GM23338 (cell line): ENCODE data around the gene PACS2. TPM values are rescaled to one million over a fixed set of nuclear protein-coding genes. Genes with fewer than 3 reads are reported as not detected.
A peak's percentile ranks its signal among the peaks of the same experiment; 100 is the strongest.
"Not testable (repeated sequence)": the region's sequence is repeated elsewhere in the genome, so short reads cannot be mapped to it uniquely, and the experiment has no call there.

Source experiments
- ATAC-seq: fragments of 200-7000 bp; cut with Tn5 transposase; 3 replicates; pipeline ENCODE4 v1.9.1; 2020
- DNase-seq: peaks from one replicate; pipeline ENCODE4 v3.0.0-alpha.2; 2015; ENCODE audit warnings: low spot score
- H2AFZ ChIP-seq: fragments of 200-600 bp; sonication (generic); 2 replicates; pipeline ENCODE4 v1.8.0; 2016; ENCODE audit warnings: antibody characterized with exemption, mild to moderate bottlenecking, moderate library complexity
- H3F3A ChIP-seq: fragments of 200-600 bp; sonication (generic); replicated peaks from 2 replicates; pipeline ENCODE4 v1.8.0; 2017; ENCODE audit warnings: antibody characterized with exemption, mixed run types, low read depth
- H3K27ac ChIP-seq: fragments of 200-600 bp; sonication (generic); 2 replicates; pipeline ENCODE4 v1.6.1; 2016; ENCODE audit warnings: low read depth
- H3K27me3 ChIP-seq: fragments of 200-600 bp; sonication (generic); 2 replicates; pipeline ENCODE4 v1.8.0; 2016; ENCODE audit warnings: mild to moderate bottlenecking, mixed run types, moderate library complexity; ENCODE audit not compliant: insufficient read depth
- H3K36me3 ChIP-seq: fragments of 200-600 bp; sonication (generic); 2 replicates; pipeline ENCODE4 v1.8.0; 2016; ENCODE audit warnings: mild to moderate bottlenecking; ENCODE audit not compliant: insufficient read depth
- H3K4me1 ChIP-seq: fragments of 200-600 bp; sonication (generic); 2 replicates; pipeline ENCODE4 v1.8.0; 2016; ENCODE audit warnings: mild to moderate bottlenecking, moderate library complexity; ENCODE audit not compliant: insufficient read depth
- H3K4me2 ChIP-seq: fragments of 200-600 bp; sonication (generic); 2 replicates; pipeline ENCODE4 v1.7.1; 2017; ENCODE audit warnings: mixed run types
- H3K4me3 ChIP-seq: fragments of 200-600 bp; sonication (generic); 2 replicates; pipeline ENCODE4 v1.6.1; 2016; ENCODE audit warnings: mixed run types
- H3K79me2 ChIP-seq: fragments of 200-600 bp; sonication (generic); replicated peaks from 2 replicates; pipeline ENCODE4 v1.8.0; 2017; ENCODE audit warnings: mild to moderate bottlenecking; ENCODE audit not compliant: insufficient read depth
- H3K9me2 ChIP-seq: fragments of 200-600 bp; sonication (generic); 2 replicates; pipeline ENCODE4 v1.8.0; 2017; ENCODE audit not compliant: insufficient read depth
- H4K20me1 ChIP-seq: fragments of 200-600 bp; sonication (generic); replicated peaks from 2 replicates; pipeline ENCODE4 v1.8.0; 2017; ENCODE audit warnings: mild to moderate bottlenecking; ENCODE audit not compliant: insufficient read depth
- H3K27ac Mint-ChIP-seq: 2 replicates; pipeline ENCODE4 v1.8.0; 2020; ENCODE audit warnings: inconsistent platforms, mild to moderate bottlenecking, moderate library complexity, mixed read lengths
- H3K27me3 Mint-ChIP-seq: 3 replicates; pipeline ENCODE4 v1.8.0; 2022; ENCODE audit warnings: low read depth, mild to moderate bottlenecking, moderate library complexity, mixed read lengths, inconsistent platforms; ENCODE audit not compliant: insufficient read depth, poor library complexity
- H3K36me3 Mint-ChIP-seq: 3 replicates; pipeline ENCODE4 v1.8.0; 2021; ENCODE audit warnings: low read depth, mild to moderate bottlenecking, inconsistent platforms, moderate library complexity, mixed read lengths
- H3K4me1 Mint-ChIP-seq: 3 replicates; pipeline ENCODE4 v1.8.0; 2020; ENCODE audit warnings: mild to moderate bottlenecking, inconsistent platforms, mixed read lengths
- H3K4me3 Mint-ChIP-seq: 3 replicates; pipeline ENCODE4 v1.8.0; 2021; ENCODE audit warnings: moderate library complexity, mild to moderate bottlenecking, inconsistent platforms, mixed read lengths
- H3K9me3 Mint-ChIP-seq: 3 replicates; pipeline ENCODE4 v1.8.0; 2020; ENCODE audit warnings: moderate library complexity, mild to moderate bottlenecking, inconsistent platforms, mixed read lengths
- CREB1 ChIP-seq: fragments of 250-450 bp; sonication (Bioruptor Pico); IDR thresholded peaks from 2 replicates; pipeline ENCODE4 v1.5.0; 2020; ENCODE audit warnings: low read depth, mild to moderate bottlenecking, moderate library complexity
- CTCF ChIP-seq, 2 experiments: fragments of 200-600 bp in 1 of 2; sonication (generic) in 1 of 2; conservative IDR thresholded peaks; 2 replicates each; pipeline versions ENCODE4 v1.5.1 to v1.6.1; 2016 to 2017; ENCODE audit warnings: antibody characterized with exemption in 2 of 2, low read depth in 2 of 2, mild to moderate bottlenecking in 2 of 2, moderate library complexity in 1 of 2
- EZH2phosphoT487 ChIP-seq: fragments of 200-600 bp; sonication (generic); IDR thresholded peaks from one replicate; pipeline ENCODE4 v1.8.1; 2018; ENCODE audit warnings: antibody characterized with exemption; ENCODE audit not compliant: unreplicated experiment
- NANOG ChIP-seq: IDR thresholded peaks from 2 replicates; pipeline ENCODE4 v1.6.1; 2016; ENCODE audit warnings: antibody characterized with exemption, borderline replicate concordance
- POLR2AphosphoS5 ChIP-seq: IDR thresholded peaks from 2 replicates; pipeline ENCODE4 v1.6.1; 2016; ENCODE audit warnings: antibody characterized with exemption, low read depth
- ZNF331 ChIP-seq: fragments of 250-450 bp; sonication (Bioruptor Pico); IDR thresholded peaks from 2 replicates; pipeline ENCODE4 v1.5.0; 2020; ENCODE audit warnings: low read depth, mild to moderate bottlenecking, moderate library complexity
- polyA plus RNA-seq: library from polyadenylated mRNA; unstranded; fragments of >200 nt; fragmentation: Nextera tagmentation; extraction: Ambion mirVana; gene quantifications from 2 replicates; pipeline ENCODE4 v1.2.1, GENCODE V29; 2016
- total RNA-seq: library from RNA; depleted of rRNA; stranded (reverse); fragments of >200 nt; shearing (Covaris generic); gene quantifications from 2 replicates; pipeline ENCODE4 v1.2.3, GENCODE V29; 2014

PACS2 gene
- total and polyA plus RNA-seq, 2 experiments from 2014 or later = 22.5 to 79.0 TPM

- peaks cover 2% of the 10 kb centered on the region for H3K27me3 Mint-ChIP-seq
- DNase-seq (peak; percentile 43), ATAC-seq (peak; percentile 60)
- H3K27ac ChIP-seq = no peak overlapping the region
- H2AFZ ChIP-seq = no peak overlapping the region
- no peak overlapping the region for H3K4me3 ChIP-seq
- peaks cover 9% of the 10 kb centered on the region for H3K4me1 Mint-ChIP-seq
- no peaks in the 10 kb centered on the region for H3K9me3 Mint-ChIP-seq
- H3K27ac Mint-ChIP-seq = no peak overlapping the region
- TF ChIP-seq POLR2AphosphoS5 = no peak
- no peak for TF ChIP-seq CREB1
- no peak for TF ChIP-seq EZH2phosphoT487
- TF ChIP-seq ZNF331 = no peak
- TF ChIP-seq CTCF (conservative IDR thresholded peaks at IDR 0.05; ENCODE audit: low read depth in 2 of 2) = peak in 1 of 2 experiments; percentile 21; a peak in 1 of 4 replicates
- no peak for TF ChIP-seq NANOG
- no peaks in the 10 kb centered on the region for H3K36me3 Mint-ChIP-seq
- H3K4me1 ChIP-seq = peaks cover 3% of the 10 kb centered on the region; the same call in 1 of the 2 replicates
- no peaks in the 10 kb centered on the region for H3F3A ChIP-seq
- H3K4me2 ChIP-seq = no peak overlapping the region
- H3K79me2 ChIP-seq = peaks cover 51% of the 10 kb centered on the region
- no peak overlapping the region for H3K4me3 Mint-ChIP-seq
- H3K9me2 ChIP-seq = no peaks in the 10 kb centered on the region
- no peaks in the 10 kb centered on the region for H3K27me3 ChIP-seq
- H3K36me3 ChIP-seq = no peaks in the 10 kb centered on the region
- H4K20me1 ChIP-seq = peaks cover 7% of the 10 kb centered on the region
Observed at GRCh38 chr14:105287249-105288102, 27.1 kb upstream of the PACS2 start.

DNA sequence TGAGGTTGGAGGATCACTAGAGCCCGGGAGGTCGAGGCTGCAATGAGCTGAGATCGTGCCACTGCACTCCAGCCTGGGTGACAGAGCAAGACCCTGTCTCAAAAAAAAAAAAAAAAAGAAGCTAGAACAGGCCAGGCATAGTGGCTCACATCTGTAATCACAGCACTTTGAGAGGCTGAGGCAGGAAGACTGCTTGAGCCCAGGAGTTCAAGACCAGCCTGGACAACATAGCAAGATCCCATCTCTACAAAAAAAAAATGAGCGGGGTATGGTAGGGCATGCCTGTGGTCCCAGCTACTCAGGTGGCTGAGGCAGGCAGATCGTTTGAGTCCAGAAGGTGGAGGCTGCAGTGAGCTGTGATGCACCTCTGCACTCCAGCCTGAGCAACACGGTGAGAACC is 25.6 kb upstream of the PACS2 start:
- H3K27ac Mint-ChIP-seq, H4K20me1 ChIP-seq, H3K36me3 Mint-ChIP-seq, H2AFZ ChIP-seq, H3K9me2 ChIP-seq, H3K4me1 ChIP-seq, H3K4me1 Mint-ChIP-seq, H3K4me3 Mint-ChIP-seq, H3K27ac ChIP-seq, H3F3A ChIP-seq, H3K27me3 ChIP-seq, DNase-seq, H3K9me3 Mint-ChIP-seq, H3K36me3 ChIP-seq, H3K4me2 ChIP-seq, H3K4me3 ChIP-seq, ATAC-seq, H3K27me3 Mint-ChIP-seq: not testable (repeated sequence)
- H3K79me2 ChIP-seq = peaks cover 38% of the 10 kb centered on the region

DNA sequence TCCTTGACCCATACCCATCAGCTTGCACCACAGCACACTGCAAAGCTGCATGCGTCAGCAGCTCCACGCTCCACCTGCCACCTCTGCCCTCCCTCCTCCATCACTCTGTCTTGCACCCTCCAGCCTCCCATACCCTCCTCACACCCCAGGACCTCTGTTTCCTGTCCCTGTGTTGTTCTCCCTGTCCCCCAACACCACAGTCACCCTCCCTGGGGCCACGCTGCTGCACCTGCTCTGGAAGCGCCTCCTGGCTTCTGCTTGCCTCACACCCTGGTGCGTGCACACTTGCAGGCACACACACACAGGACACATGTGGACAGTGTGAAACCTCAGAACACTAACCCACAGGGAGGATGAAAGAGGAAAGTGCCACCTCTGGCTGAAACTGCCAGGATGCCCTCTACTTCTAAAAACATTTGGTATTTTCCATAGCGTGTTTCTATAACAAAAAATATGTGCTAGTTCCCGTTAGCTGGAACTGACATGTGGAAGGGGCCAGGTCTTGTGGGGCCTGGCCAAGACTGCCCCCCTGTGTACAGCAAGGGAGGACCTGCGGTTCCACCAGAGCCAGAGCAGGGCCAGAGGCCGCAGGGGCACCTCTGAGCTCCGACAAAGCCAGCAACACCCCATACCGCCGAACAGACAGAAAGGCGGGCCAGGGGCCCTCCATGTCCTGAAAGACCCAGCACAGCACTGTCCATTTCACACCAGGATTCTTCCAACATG is 23.8 kb upstream of the PACS2 start:
- DNase-seq = peak; percentile 42
- H4K20me1 ChIP-seq = peaks cover 5% of the 10 kb centered on the region
- no peaks in the 10 kb centered on the region for H3K36me3 Mint-ChIP-seq

More for the DNA sequence above, 23.8 kb upstream of the PACS2 start:
- Mint-ChIP-seq H3K27ac (no peak overlapping the region), H3K27me3 (no peaks in the 10 kb centered on the region), H3K4me3 (no peak overlapping the region), H3K4me1 (no peaks in the 10 kb centered on the region), H3K9me3 (no peaks in the 10 kb centered on the region)
- peak; percentile 71 for ATAC-seq
- Histone ChIP-seq H3K9me2 (no peaks in the 10 kb centered on the region), H3K4me1 (no peaks in the 10 kb centered on the region), H3K4me3 (no peak overlapping the region), H2AFZ (no peak overlapping the region), H3K27ac (no peak overlapping the region), H3F3A (no peaks in the 10 kb centered on the region), H3K27me3 (no peaks in the 10 kb centered on the region), H3K36me3 (no peaks in the 10 kb centered on the region), H3K79me2 (peaks cover 39% of the 10 kb centered on the region), H3K4me2 (no peak overlapping the region)
- TF ChIP-seq CTCF (conservative IDR thresholded peaks at IDR 0.05; ENCODE audit: low read depth in 2 of 2) (peak; percentile 24 to 43; a peak in 3 of 4 replicates), POLR2AphosphoS5 (no peak)
